Endodermal cell (in vitro differentiated cells): ENCODE results near the gene BMF. TPM values are rescaled to one million over a fixed set of nuclear protein-coding genes. Genes with fewer than 3 reads are reported as not detected.
"Not testable (repeated sequence)": the region's sequence is repeated elsewhere in the genome, so short reads cannot be mapped to it uniquely, and the experiment has no call there.

Experiments used
- DNase-seq: peaks from one replicate; pipeline ENCODE4 v3.0.0-alpha.2; 2017
- H3K27ac ChIP-seq: 2 replicates; pipeline ENCODE4 v1.5.1; 2013; ENCODE audit warnings: mild to moderate bottlenecking, low read depth, low read length, moderate library complexity
- H3K27me3 ChIP-seq: 2 replicates; pipeline ENCODE4 v1.6.1; 2013; ENCODE audit warnings: mild to moderate bottlenecking, low read length, moderate library complexity; ENCODE audit not compliant: insufficient read depth, control insufficient read depth, poor library complexity, severe bottlenecking
- H3K36me3 ChIP-seq: 2 replicates; pipeline ENCODE4 v1.7.0; 2013; ENCODE audit warnings: mild to moderate bottlenecking, low read length, moderate library complexity; ENCODE audit not compliant: control insufficient read depth, insufficient read depth
- H3K4me1 ChIP-seq: one replicate; pipeline ENCODE4 v1.7.0; 2013; ENCODE audit warnings: low read length; ENCODE audit not compliant: control insufficient read depth, insufficient read depth
- H3K4me3 ChIP-seq: 2 replicates; pipeline ENCODE4 v1.5.1; 2013; ENCODE audit warnings: mild to moderate bottlenecking, low read length, moderate library complexity
- H3K9ac ChIP-seq: 2 replicates; pipeline ENCODE4 v1.6.1; 2013; ENCODE audit warnings: mild to moderate bottlenecking, low read length, moderate library complexity; ENCODE audit not compliant: poor library complexity, severe bottlenecking; ENCODE audit errors: extremely low read depth
- H3K9me3 ChIP-seq: 2 replicates; pipeline ENCODE4 v1.6.1; 2013; ENCODE audit warnings: mild to moderate bottlenecking, low read length, moderate library complexity; ENCODE audit not compliant: control insufficient read depth
- H3K27ac Mint-ChIP-seq: 2 replicates; pipeline ENCODE4 v1.8.0; 2020; ENCODE audit warnings: mixed read lengths
- H3K27me3 Mint-ChIP-seq: 2 replicates; pipeline ENCODE4 v1.8.0; 2021; ENCODE audit warnings: mild to moderate bottlenecking, mixed read lengths; ENCODE audit not compliant: insufficient read depth
- H3K36me3 Mint-ChIP-seq: 2 replicates; pipeline ENCODE4 v1.8.0; 2020; ENCODE audit warnings: low read depth, mixed read lengths
- H3K4me1 Mint-ChIP-seq: 2 replicates; pipeline ENCODE4 v1.8.0; 2020; ENCODE audit warnings: mixed read lengths
- H3K4me3 Mint-ChIP-seq: 2 replicates; pipeline ENCODE4 v1.8.0; 2020; ENCODE audit warnings: mild to moderate bottlenecking, moderate library complexity, mixed read lengths
- H3K9me3 Mint-ChIP-seq: 2 replicates; pipeline ENCODE4 v1.8.0; 2020; ENCODE audit warnings: mild to moderate bottlenecking, mixed read lengths
- WGBS, 2 experiments: methylation state at CpG; one replicate each; pipeline versions ENCODE4 v1.1.5 to v1.1.7; 2013; ENCODE audit warnings: missing lambda C conversion rate in 2 of 2, mixed read lengths in 1 of 2; ENCODE audit not compliant: insufficient coverage in 1 of 2, insufficient read length in 1 of 2; 5-methylcytosine and 5-hydroxymethylcytosine counted together
- total RNA-seq, 2 donors: library from RNA; stranded (reverse); fragmentation: NEBNext Ultra II Directional in 1 of 2; extraction: Animal tissue kit (Norgen Biotek cat#: 25700) in 1 of 2; gene quantifications; 2 replicates in 1 of 2; 3 replicates in 1 of 2; pipeline ENCODE4 v1.2.1, GENCODE V29; 2021
- TF ChIP-seq, protein P1 (sequence below): fragments of 200-600 bp; sonication (generic); conservative IDR thresholded peaks from 2 replicates; pipeline ENCODE4 v1.5.0; 2021; ENCODE audit warnings: antibody characterized with exemption, mild to moderate bottlenecking

BMF gene
- total RNA-seq, 2 donors from 2014 or later, result 48.3 to 53.5 TPM

DNA sequence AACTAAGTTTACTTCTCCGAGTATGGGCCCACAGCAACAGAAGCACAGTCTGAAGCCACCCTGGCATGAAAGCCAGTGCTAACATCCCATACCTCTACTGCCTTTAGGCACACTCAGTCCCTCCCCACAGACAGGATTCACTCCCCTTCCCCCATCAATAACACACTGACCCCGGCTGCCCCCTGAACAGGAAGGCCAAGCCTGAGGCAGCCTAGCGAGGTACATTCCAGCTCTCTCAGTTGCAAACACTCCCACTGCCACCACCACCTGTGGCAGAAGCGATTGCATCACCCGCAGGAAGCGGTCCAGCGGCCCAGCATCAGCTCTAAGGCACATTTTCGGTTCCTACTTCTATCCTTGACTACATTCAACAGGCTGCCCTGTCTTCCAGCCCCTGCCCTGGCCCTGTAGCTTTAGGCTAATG lies 7.0 kb upstream of the BMF start:
- WGBS, 2 experiments, result 44 to 65% methylated on average over 2 to 8 of the region's 8 CpGs

DNA sequence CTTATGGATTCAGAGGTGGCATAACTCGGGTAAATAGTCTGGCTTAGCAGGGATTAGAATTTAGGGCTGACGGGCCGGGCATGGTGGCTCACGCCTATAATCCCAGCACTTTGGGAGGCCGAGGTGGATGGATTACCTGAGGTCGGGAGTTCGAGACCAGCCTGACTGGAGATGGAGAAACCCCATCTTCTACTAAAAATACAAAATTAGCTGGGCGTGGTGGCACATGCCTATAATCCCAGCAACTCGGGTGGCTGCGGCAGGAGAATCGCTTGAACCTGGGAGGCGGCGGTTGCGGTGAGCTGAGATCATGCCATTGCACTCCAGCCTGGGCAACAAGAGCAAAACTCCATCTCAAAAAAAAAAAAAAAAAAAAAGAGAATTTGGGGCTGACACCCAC lies 6.4 kb upstream of the BMF start:
- 94 to 96% methylated on average over 7 to 14 of the region's 14 CpGs for WGBS, 2 experiments

More for the DNA sequence above, 7.0 kb upstream of the BMF start:
- H3K9ac ChIP-seq, result no peak overlapping the region
- no peak overlapping the region for H3K4me3 ChIP-seq
- Mint-ChIP-seq H3K4me1 (peaks cover 11% of the 10 kb centered on the region), H3K4me3 (no peak overlapping the region), H3K36me3 (no peaks in the 10 kb centered on the region), H3K9me3 (no peaks in the 10 kb centered on the region), H3K27ac (peak overlapping the region; percentile 74), H3K27me3 (no peaks in the 10 kb centered on the region)
- DNase-seq, result peak; percentile 79
- H3K27me3 ChIP-seq, result no peaks in the 10 kb centered on the region
- TF ChIP-seq, protein P1, sequence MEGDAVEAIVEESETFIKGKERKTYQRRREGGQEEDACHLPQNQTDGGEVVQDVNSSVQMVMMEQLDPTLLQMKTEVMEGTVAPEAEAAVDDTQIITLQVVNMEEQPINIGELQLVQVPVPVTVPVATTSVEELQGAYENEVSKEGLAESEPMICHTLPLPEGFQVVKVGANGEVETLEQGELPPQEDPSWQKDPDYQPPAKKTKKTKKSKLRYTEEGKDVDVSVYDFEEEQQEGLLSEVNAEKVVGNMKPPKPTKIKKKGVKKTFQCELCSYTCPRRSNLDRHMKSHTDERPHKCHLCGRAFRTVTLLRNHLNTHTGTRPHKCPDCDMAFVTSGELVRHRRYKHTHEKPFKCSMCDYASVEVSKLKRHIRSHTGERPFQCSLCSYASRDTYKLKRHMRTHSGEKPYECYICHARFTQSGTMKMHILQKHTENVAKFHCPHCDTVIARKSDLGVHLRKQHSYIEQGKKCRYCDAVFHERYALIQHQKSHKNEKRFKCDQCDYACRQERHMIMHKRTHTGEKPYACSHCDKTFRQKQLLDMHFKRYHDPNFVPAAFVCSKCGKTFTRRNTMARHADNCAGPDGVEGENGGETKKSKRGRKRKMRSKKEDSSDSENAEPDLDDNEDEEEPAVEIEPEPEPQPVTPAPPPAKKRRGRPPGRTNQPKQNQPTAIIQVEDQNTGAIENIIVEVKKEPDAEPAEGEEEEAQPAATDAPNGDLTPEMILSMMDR, result no peak
- no peaks in the 10 kb centered on the region for H3K9me3 ChIP-seq
- no peaks in the 10 kb centered on the region for H3K36me3 ChIP-seq
- no peaks in the 10 kb centered on the region for H3K4me1 ChIP-seq
- H3K27ac ChIP-seq, result no peak overlapping the region

DNA sequence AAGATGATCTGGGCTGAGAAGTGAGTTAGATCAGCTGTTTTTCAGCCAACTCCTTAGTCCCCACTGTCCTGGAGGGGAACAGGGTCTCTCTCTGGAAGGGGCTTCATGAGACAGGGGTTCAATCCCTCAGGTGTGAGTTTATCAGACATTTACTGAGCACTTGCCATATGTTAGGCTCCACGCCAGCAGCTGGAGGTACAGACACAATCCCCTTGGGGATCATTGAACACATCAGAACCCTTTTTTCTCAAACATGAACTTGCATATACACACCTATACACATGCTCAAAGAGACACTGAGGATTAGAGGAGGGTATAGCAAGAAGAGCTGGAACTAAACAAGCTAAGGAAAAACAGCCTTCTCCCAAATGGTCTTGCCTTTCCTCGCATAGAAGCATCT lies 5.5 kb upstream of the BMF start:
- Histone ChIP-seq H3K36me3 (no peaks in the 10 kb centered on the region), H3K9ac (no peak overlapping the region), H3K27ac (no peak overlapping the region), H3K4me3 (no peak overlapping the region), H3K9me3 (no peaks in the 10 kb centered on the region), H3K4me1 (no peaks in the 10 kb centered on the region), H3K27me3 (no peaks in the 10 kb centered on the region)
- H3K9me3 Mint-ChIP-seq, result no peaks in the 10 kb centered on the region
- TF ChIP-seq, protein P1, result no peak
- H3K27ac Mint-ChIP-seq, result no peak overlapping the region
- no peak for DNase-seq
- WGBS, 2 experiments, result 96 to 100% methylated on average over 2 of the region's 2 CpGs
- H3K27me3 Mint-ChIP-seq, result no peaks in the 10 kb centered on the region
- no peak overlapping the region for H3K4me3 Mint-ChIP-seq
- no peaks in the 10 kb centered on the region for H3K36me3 Mint-ChIP-seq
- H3K4me1 Mint-ChIP-seq, result peaks cover 11% of the 10 kb centered on the region

More for the DNA sequence above, 6.4 kb upstream of the BMF start:
- H3K27ac ChIP-seq, H3K9ac ChIP-seq, H3K4me1 ChIP-seq, H3K27me3 Mint-ChIP-seq, H3K9me3 Mint-ChIP-seq, H3K4me3 ChIP-seq, H3K36me3 ChIP-seq, H3K4me3 Mint-ChIP-seq, H3K36me3 Mint-ChIP-seq, H3K27ac Mint-ChIP-seq, H3K27me3 ChIP-seq, DNase-seq, H3K9me3 ChIP-seq: not testable (repeated sequence)
- H3K4me1 Mint-ChIP-seq, result peaks cover 11% of the 10 kb centered on the region

DNA sequence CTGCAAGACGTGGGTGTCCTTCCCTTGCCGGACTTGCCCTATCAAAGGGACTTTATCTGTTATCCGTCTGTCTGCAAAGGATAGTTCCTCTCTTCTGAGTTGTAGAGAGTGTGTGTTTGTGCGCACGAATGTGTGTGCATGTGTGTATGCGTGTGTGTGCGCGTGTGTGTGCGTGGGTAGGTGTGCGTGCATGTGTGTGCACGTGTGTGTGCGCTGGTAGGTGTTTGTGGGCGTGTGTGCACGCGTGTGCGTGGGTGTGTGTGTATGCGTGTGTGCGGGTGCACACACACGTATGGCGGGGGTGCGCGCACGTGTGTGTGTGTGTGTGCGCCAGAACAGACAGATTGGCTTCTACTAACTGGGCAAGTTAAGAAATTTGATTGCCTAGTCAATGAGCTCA lies 4.1 kb upstream of the BMF start:
- H3K9me3 Mint-ChIP-seq, result no peaks in the 10 kb centered on the region
- DNase-seq, result no peak
- no peak overlapping the region for H3K9ac ChIP-seq
- H3K4me1 ChIP-seq, result peaks cover under 1% of the 10 kb centered on the region
- 76 to 93% methylated on average over 7 to 17 of the region's 24 CpGs for WGBS, 2 experiments
- no peak overlapping the region for H3K27ac Mint-ChIP-seq
- H3K36me3 Mint-ChIP-seq, result no peaks in the 10 kb centered on the region
- no peaks in the 10 kb centered on the region for H3K27me3 ChIP-seq
- no peak overlapping the region for H3K4me3 Mint-ChIP-seq
- H3K4me1 Mint-ChIP-seq, result peaks cover 11% of the 10 kb centered on the region
- H3K27ac ChIP-seq, result no peak overlapping the region
- TF ChIP-seq, protein P1, result no peak
- H3K27me3 Mint-ChIP-seq, result no peaks in the 10 kb centered on the region
- no peaks in the 10 kb centered on the region for H3K9me3 ChIP-seq
- no peak overlapping the region for H3K4me3 ChIP-seq
- H3K36me3 ChIP-seq, result no peaks in the 10 kb centered on the region
